Smooth muscle cell (in vitro differentiated cells): ENCODE results near the gene PRKCSH. TPM values are rescaled to one million over a fixed set of nuclear protein-coding genes. Genes with fewer than 3 reads are reported as not detected.
A peak's percentile ranks its signal among the peaks of the same experiment; 100 is the strongest.
"Not testable (repeated sequence)": the region's sequence is repeated elsewhere in the genome, so short reads cannot be mapped to it uniquely, and the experiment has no call there.

ENCODE experiments used
- DNase-seq: peaks from one replicate; lab custom pipeline; 2025; ENCODE audit not compliant: unreplicated experiment; lab: John Stamatoyannopoulos, UW
- H2AFZ ChIP-seq: fragments of 200-600 bp; sonication (generic); 2 replicates; pipeline ENCODE4 v1.6.0; 2016; ENCODE audit warnings: antibody characterized with exemption, low read depth, mild to moderate bottlenecking
- H3F3A ChIP-seq: fragments of 200-600 bp; sonication (generic); 2 replicates; pipeline ENCODE4 v1.6.0; 2017; ENCODE audit warnings: antibody characterized with exemption, low read depth
- H3K27ac ChIP-seq: fragments of 200-600 bp; sonication (generic); 2 replicates; pipeline ENCODE4 v1.5.1; 2016; ENCODE audit warnings: low read depth, mild to moderate bottlenecking
- H3K27me3 ChIP-seq: fragments of 200-600 bp; sonication (generic); 2 replicates; pipeline ENCODE4 v1.6.1; 2016; ENCODE audit warnings: low read depth, mild to moderate bottlenecking
- H3K36me3 ChIP-seq: fragments of 200-600 bp; sonication (generic); 2 replicates; pipeline ENCODE4 v1.5.1; 2016; ENCODE audit warnings: low read depth
- H3K4me1 ChIP-seq: fragments of 200-600 bp; sonication (generic); 2 replicates; pipeline ENCODE4 v1.5.1; 2016; ENCODE audit warnings: low read depth
- H3K4me2 ChIP-seq: fragments of 200-600 bp; sonication (generic); 2 replicates; pipeline ENCODE4 v1.6.0; 2016; ENCODE audit warnings: mild to moderate bottlenecking
- H3K4me3 ChIP-seq: fragments of 200-600 bp; sonication (generic); 2 replicates; pipeline ENCODE4 v1.5.1; 2016; ENCODE audit warnings: mild to moderate bottlenecking
- H3K79me2 ChIP-seq: fragments of 200-600 bp; sonication (generic); 2 replicates; pipeline ENCODE4 v1.6.0; 2016; ENCODE audit warnings: low read depth, mild to moderate bottlenecking
- H3K9ac ChIP-seq: fragments of 200-600 bp; sonication (generic); 2 replicates; pipeline ENCODE4 v1.6.0; 2016; ENCODE audit warnings: low read depth
- H3K9me3 ChIP-seq: fragments of 200-600 bp; sonication (generic); replicated peaks from 2 replicates; pipeline ENCODE4 v1.5.1; 2016; ENCODE audit warnings: low read depth
- H4K20me1 ChIP-seq: fragments of 200-600 bp; sonication (generic); 2 replicates; pipeline ENCODE4 v1.6.0; 2016; ENCODE audit warnings: low read depth
- WGBS: methylation state at CpG from one replicate; pipeline ENCODE4 v1.1.7; 2016; ENCODE audit warnings: low lambda C conversion rate; 5-methylcytosine and 5-hydroxymethylcytosine counted together
- polyA plus RNA-seq: library from polyadenylated mRNA; unstranded; fragments of >200 nt; fragmentation: Nextera tagmentation; extraction: Ambion mirVana; gene quantifications from 2 replicates; pipeline ENCODE4 v1.2.1, GENCODE V29; 2016
- total RNA-seq: library from RNA; depleted of rRNA; stranded (reverse); fragments of >200 nt; gene quantifications from 2 replicates; pipeline ENCODE4 v1.2.3, GENCODE V29; 2014
- TF ChIP-seq, protein P1 (sequence below): fragments of 200-600 bp; sonication (generic); IDR thresholded peaks from 2 replicates; pipeline ENCODE4 v1.5.1; 2017; ENCODE audit warnings: borderline replicate concordance, mild to moderate bottlenecking, antibody characterized with exemption; ENCODE audit not compliant: insufficient read depth, poor library complexity, severe bottlenecking

PRKCSH gene
- total and polyA plus RNA-seq, 2 experiments from 2014 or later = 47.4 to 165 TPM

DNA sequence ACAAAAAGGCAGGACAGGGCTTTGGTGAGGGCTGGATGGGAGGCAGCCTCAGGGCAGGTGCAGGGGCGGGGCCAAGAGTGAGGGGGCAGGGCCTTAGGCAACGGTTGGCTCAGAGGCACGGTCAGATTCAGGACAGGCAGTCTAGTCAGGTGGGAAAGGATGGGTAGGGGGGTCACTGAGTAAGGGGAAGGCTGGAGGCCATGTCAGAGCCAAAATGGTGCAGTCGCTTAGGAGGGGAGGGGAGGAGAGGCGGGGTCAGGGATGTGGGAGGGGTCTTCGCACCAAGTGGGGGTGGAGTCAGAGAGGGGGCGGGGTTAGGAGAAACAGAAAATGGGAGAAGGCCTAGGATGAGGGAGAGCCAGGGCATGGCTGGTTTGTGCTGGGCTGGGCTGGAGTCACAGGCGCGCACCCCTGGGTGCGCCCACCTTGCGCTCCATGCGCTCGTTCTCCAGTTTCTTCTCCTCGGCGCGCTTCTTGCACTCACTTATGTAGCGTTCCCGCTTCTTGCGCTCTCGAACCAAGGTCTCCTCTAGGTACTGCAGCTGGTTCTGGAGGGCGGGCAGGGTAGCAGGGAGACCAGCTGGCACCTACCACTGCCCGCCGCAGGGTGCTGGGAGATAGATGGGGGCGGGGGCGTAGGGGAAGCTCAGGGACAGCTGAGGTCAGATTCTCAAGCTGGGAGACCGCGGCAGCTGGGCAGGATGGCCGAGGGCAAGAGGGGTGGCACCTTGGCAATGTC is 9.5 kb upstream of the PRKCSH start:
- H3K9me3 ChIP-seq = no peaks in the 10 kb centered on the region
- 89% methylated on average over 25 of the region's 28 CpGs for WGBS

DNA sequence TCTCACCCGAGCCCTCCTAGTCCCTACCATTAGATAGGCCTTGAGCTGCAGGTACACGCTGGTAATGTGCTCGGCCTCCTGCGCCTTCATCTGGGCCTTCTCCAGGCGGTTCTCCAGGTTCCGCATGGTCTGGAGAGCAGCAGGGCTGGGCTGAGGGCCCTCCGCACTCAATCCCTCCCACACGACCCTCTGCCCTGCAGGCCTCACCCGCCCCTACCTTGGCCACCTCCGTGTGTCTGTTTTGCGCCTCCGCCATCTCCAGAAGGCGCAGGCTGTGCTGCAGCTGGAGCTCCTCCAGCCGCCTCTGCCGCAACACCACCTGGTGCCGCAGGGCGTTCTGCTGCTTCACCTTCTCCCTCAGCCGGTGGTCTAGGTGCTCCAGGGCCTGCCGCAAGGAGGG is 8.8 kb upstream of the PRKCSH start:
- H3K4me1 ChIP-seq = no peaks in the 10 kb centered on the region
- no peak overlapping the region for H3K4me3 ChIP-seq
- no peaks in the 10 kb centered on the region for H3K9me3 ChIP-seq
- no peak overlapping the region for H2AFZ ChIP-seq
- no peak for DNase-seq
- H3K79me2 ChIP-seq = no peaks in the 10 kb centered on the region
- H3K27ac ChIP-seq = no peak overlapping the region
- 95% methylated on average over 19 of the region's 19 CpGs for WGBS
- no peaks in the 10 kb centered on the region for H3K27me3 ChIP-seq
- H3K9ac ChIP-seq = no peak overlapping the region
- no peaks in the 10 kb centered on the region for H3K36me3 ChIP-seq
- no peaks in the 10 kb centered on the region for H4K20me1 ChIP-seq
- no peaks in the 10 kb centered on the region for H3F3A ChIP-seq
- no peak overlapping the region for H3K4me2 ChIP-seq
- TF ChIP-seq, protein P1, sequence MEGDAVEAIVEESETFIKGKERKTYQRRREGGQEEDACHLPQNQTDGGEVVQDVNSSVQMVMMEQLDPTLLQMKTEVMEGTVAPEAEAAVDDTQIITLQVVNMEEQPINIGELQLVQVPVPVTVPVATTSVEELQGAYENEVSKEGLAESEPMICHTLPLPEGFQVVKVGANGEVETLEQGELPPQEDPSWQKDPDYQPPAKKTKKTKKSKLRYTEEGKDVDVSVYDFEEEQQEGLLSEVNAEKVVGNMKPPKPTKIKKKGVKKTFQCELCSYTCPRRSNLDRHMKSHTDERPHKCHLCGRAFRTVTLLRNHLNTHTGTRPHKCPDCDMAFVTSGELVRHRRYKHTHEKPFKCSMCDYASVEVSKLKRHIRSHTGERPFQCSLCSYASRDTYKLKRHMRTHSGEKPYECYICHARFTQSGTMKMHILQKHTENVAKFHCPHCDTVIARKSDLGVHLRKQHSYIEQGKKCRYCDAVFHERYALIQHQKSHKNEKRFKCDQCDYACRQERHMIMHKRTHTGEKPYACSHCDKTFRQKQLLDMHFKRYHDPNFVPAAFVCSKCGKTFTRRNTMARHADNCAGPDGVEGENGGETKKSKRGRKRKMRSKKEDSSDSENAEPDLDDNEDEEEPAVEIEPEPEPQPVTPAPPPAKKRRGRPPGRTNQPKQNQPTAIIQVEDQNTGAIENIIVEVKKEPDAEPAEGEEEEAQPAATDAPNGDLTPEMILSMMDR = no peak

More for the DNA sequence above, 9.5 kb upstream of the PRKCSH start:
- Histone ChIP-seq H3K4me1 (peaks cover 3% of the 10 kb centered on the region), H2AFZ (no peak overlapping the region), H3K4me2 (no peak overlapping the region), H3K79me2 (no peaks in the 10 kb centered on the region), H3K4me3 (no peak overlapping the region), H3K27me3 (no peaks in the 10 kb centered on the region), H3K9ac (no peak overlapping the region), H3K27ac (no peak overlapping the region), H4K20me1 (no peaks in the 10 kb centered on the region), H3K36me3 (no peaks in the 10 kb centered on the region), H3F3A (no peaks in the 10 kb centered on the region)
- DNase-seq = no peak
- TF ChIP-seq, protein P1 = no peak

DNA sequence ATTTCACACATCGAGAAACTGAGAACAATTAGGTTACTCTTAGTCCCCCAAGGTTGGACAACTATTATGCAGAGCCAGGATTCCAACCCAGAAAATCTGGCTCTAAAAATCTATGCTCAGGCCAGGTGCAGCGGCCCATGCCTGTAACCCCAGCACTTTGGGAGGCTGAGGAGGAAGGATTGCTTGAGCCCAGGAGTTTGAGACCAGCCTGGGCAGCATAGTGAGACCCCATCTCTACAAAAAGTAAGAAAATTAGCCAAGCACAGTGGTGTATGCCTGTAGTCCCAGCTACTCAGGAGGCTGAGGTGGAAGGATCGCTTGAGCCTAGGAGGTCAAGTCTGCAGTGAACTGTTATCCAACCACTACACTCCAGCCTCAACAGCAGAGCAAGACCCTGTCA is 1.9 kb upstream of the PRKCSH start:
- WGBS = 98% methylated on average over 3 of the region's 3 CpGs
- H3K36me3 ChIP-seq, H3K4me3 ChIP-seq, H3K9ac ChIP-seq, H3K27me3 ChIP-seq, H3K9me3 ChIP-seq, H3K4me2 ChIP-seq, H4K20me1 ChIP-seq, H3K27ac ChIP-seq, H2AFZ ChIP-seq, H3K4me1 ChIP-seq, DNase-seq, H3F3A ChIP-seq: not testable (repeated sequence)
- H3K79me2 ChIP-seq = peaks cover 20% of the 10 kb centered on the region

DNA sequence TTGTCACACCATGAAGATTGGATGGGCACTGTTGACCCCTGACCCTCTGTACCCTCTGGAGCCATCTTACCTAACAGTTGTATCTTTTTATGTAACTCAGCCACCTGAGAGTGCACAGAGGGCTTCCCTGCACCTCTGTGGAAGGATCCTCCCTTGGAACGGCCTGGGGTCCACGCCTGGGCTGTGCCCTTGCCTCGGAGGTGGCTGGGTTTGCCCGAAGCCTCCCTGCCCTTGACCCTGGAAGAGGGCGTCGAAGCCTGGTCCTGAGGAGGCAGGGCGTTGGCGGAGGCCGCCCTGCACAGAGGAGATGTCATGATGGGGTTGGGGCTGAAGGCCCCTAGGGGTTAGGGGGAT is 755 bp upstream of the PRKCSH start:
- DNase-seq = no peak
- H2AFZ ChIP-seq = peak overlapping the region; percentile 93
- WGBS = 28% methylated on average over 9 of the region's 9 CpGs
- peak overlapping the region; percentile 78 for H3K27ac ChIP-seq
- no peaks in the 10 kb centered on the region for H3K9me3 ChIP-seq
- no peaks in the 10 kb centered on the region for H4K20me1 ChIP-seq
- TF ChIP-seq, protein P1 = no peak
- H3K4me2 ChIP-seq = peak overlapping the region; percentile 81
- peaks cover 4% of the 10 kb centered on the region for H3K4me1 ChIP-seq
- H3F3A ChIP-seq = no peaks in the 10 kb centered on the region
- H3K4me3 ChIP-seq = peak overlapping the region; percentile 70
- H3K9ac ChIP-seq = peak overlapping the region; percentile 51
- peaks cover 20% of the 10 kb centered on the region for H3K79me2 ChIP-seq
- no peaks in the 10 kb centered on the region for H3K27me3 ChIP-seq
- H3K36me3 ChIP-seq = no peaks in the 10 kb centered on the region
